Femur (tissue), 1 donor: ENCODE measurements around the gene LPP.

Experiments
- DNase-seq: peaks from one replicate; pipeline ENCODE4 v3.0.0-alpha.2; 2017

The LPP gene

GRCh38 chr3:188496390-188496789 is 342.4 kb downstream of the LPP start:
- DNase-seq, result no peak

GRCh38 chr3:188497021-188497420 is 343.1 kb downstream of the LPP start:
- no peak for DNase-seq

GRCh38 chr3:188503647-188504046 is 349.7 kb downstream of the LPP start:
- DNase-seq, result no peak

- no peak for DNase-seq
Measured at GRCh38 chr3:188505151-188505550, 351.2 kb downstream of the LPP start.

GRCh38 chr3:188505911-188506310 is 352.0 kb downstream of the LPP start:
- DNase-seq, result no peak

- no peak for DNase-seq
Measured at GRCh38 chr3:188506446-188506845, 352.5 kb downstream of the LPP start.

- DNase-seq, result peak; percentile 25
Measured at GRCh38 chr3:188507244-188507720, 353.3 kb downstream of the LPP start.

GRCh38 chr3:188508454-188508853 is 354.5 kb downstream of the LPP start:
- DNase-seq, result no peak

GRCh38 chr3:188509316-188509715 is 355.4 kb downstream of the LPP start:
- DNase-seq, result no peak

GRCh38 chr3:188510366-188510765 is 356.4 kb downstream of the LPP start:
- no peak for DNase-seq

- no peak for DNase-seq
Measured at GRCh38 chr3:188513662-188514328, 359.8 kb downstream of the LPP start.

- DNase-seq, result no peak
Measured at GRCh38 chr3:188516515-188516914, 362.6 kb downstream of the LPP start.

GRCh38 chr3:188518416-188518815 is 364.5 kb downstream of the LPP start:
- DNase-seq, result no peak

- DNase-seq, result no peak
Measured at GRCh38 chr3:188518835-188519452, 365.0 kb downstream of the LPP start.

- DNase-seq, result no peak
Measured at GRCh38 chr3:188520466-188520865, 366.5 kb downstream of the LPP start.

- DNase-seq, result no peak
Measured at GRCh38 chr3:188522115-188522514, 368.2 kb downstream of the LPP start.

GRCh38 chr3:188523291-188523690 is 369.3 kb downstream of the LPP start:
- no peak for DNase-seq

- no peak for DNase-seq
Measured at GRCh38 chr3:188524052-188524451, 370.1 kb downstream of the LPP start.

GRCh38 chr3:188526057-188526456 is 372.1 kb downstream of the LPP start:
- no peak for DNase-seq

GRCh38 chr3:188527389-188527788 is 373.4 kb downstream of the LPP start:
- no peak for DNase-seq

GRCh38 chr3:188528396-188528795 is 374.4 kb downstream of the LPP start:
- DNase-seq, result no peak

- DNase-seq, result no peak
Measured at GRCh38 chr3:188529228-188529627, 375.3 kb downstream of the LPP start.

- DNase-seq, result no peak
Measured at GRCh38 chr3:188530226-188530625, 376.3 kb downstream of the LPP start.

GRCh38 chr3:188531210-188531609 is 377.3 kb downstream of the LPP start:
- no peak for DNase-seq

- no peak for DNase-seq
Measured at GRCh38 chr3:188533172-188533571, 379.2 kb downstream of the LPP start.
